HepG2 (cell line): ENCODE results near the gene CTF1. TPM values are rescaled to one million over a fixed set of nuclear protein-coding genes. Genes with fewer than 3 reads are reported as not detected.

Source experiments
- ATAC-seq: fragments of 200-7000 bp; cut with Tn5 transposase; 3 replicates; pipeline ENCODE4 v1.9.1; 2020; ENCODE audit warnings: mild to moderate bottlenecking, moderate library complexity
- BruUV-seq: library from RNA; stranded (reverse); fragments of 400-500 nt; replicated peaks from 2 replicates; lab custom pipeline; 2021; lab: Mats Ljungman, UMichigan
- CTCF ChIA-PET: fragments of 300-600 bp; formaldehyde crosslinking; extraction: SDS; loops from one replicate; lab custom pipeline; 2021; ENCODE audit warnings: low total read pairs, inconsistent platforms, low intra/inter-chr PET ratio; lab: Yijun Ruan, JAX
- POLR2A ChIA-PET: fragments of 350-600 bp; sonication (Branson Sonifier 250); formaldehyde crosslinking; loops from one replicate; lab custom pipeline; 2020; ENCODE audit warnings: antibody characterized with exemption, inconsistent platforms; lab: Yijun Ruan, JAX
- DNase-seq: peaks from one replicate; pipeline ENCODE4 v3.0.0-alpha.2; 2015; ENCODE audit warnings: low spot score
- FAIRE-seq: peaks from 3 replicates; lab custom pipeline; 2011; peaks lifted over from hg19 to GRCh38; lab: Jason Lieb, UNC
- H2AFZ ChIP-seq: one replicate; pipeline ENCODE4 v1.6.1; 2011; ENCODE audit warnings: low read length, inconsistent platforms
- H3K27ac ChIP-seq: fragments of 300-600 bp; 3 replicates; pipeline ENCODE4 v1.8.0; 2011; ENCODE audit warnings: mixed run types, mild to moderate bottlenecking, mixed read lengths, low read length, inconsistent platforms; ENCODE audit not compliant: insufficient read depth; ENCODE audit errors: extremely low read length
- H3K27me3 ChIP-seq, 2 experiments: fragments of 200-600 bp in 1 of 2; 2 replicates in 1 of 2; 3 replicates in 1 of 2; pipeline versions ENCODE4 v1.6.0 to v1.8.0; 2011; ENCODE audit warnings: low read length in 2 of 2, mild to moderate bottlenecking in 2 of 2, moderate library complexity in 2 of 2, inconsistent platforms in 1 of 2; ENCODE audit not compliant: insufficient read depth in 2 of 2, control insufficient read depth in 1 of 2
- H3K36me3 ChIP-seq, 2 experiments: fragments of 200-600 bp in 1 of 2; replicated peaks in 1 of 2; 2 replicates in 1 of 2; 3 replicates in 1 of 2; pipeline versions ENCODE4 v1.5.1 to v1.8.0; 2011; ENCODE audit warnings: low read length in 2 of 2, inconsistent platforms in 1 of 2; ENCODE audit not compliant: insufficient read depth in 2 of 2, control insufficient read depth in 1 of 2
- H3K4me1 ChIP-seq: 2 replicates; pipeline ENCODE4 v1.5.1; 2012; ENCODE audit warnings: low read length, inconsistent platforms; ENCODE audit not compliant: insufficient read depth
- H3K4me2 ChIP-seq: 2 replicates; pipeline ENCODE4 v1.6.0; 2011; ENCODE audit warnings: low read depth, low read length, inconsistent platforms
- H3K4me3 ChIP-seq, 3 experiments: fragments of 200-600 bp in 1 of 3; sonication (generic), shearing (Covaris generic) in 1 of 3; replicated peaks in 1 of 3; 2 replicates each; pipeline ENCODE4 v1.5.1; 2011 to 2016; ENCODE audit warnings: low read length in 3 of 3, inconsistent platforms in 2 of 3, low read depth in 2 of 3, mild to moderate bottlenecking in 2 of 3, control low read depth in 1 of 3, mixed read lengths in 1 of 3; ENCODE audit not compliant: insufficient read depth in 1 of 3
- H3K79me2 ChIP-seq: one replicate; pipeline ENCODE4 v1.6.1; 2011; ENCODE audit warnings: low read length, inconsistent platforms; ENCODE audit not compliant: insufficient read depth
- H3K9ac ChIP-seq: 2 replicates; pipeline ENCODE4 v1.6.0; 2011; ENCODE audit warnings: mild to moderate bottlenecking, low read depth, low read length, inconsistent platforms; ENCODE audit not compliant: insufficient read depth
- H3K9me3 ChIP-seq: 2 replicates; pipeline ENCODE4 v1.5.1; 2012; ENCODE audit warnings: mild to moderate bottlenecking, low read length
- H4K20me1 ChIP-seq: 2 replicates; pipeline ENCODE4 v1.6.0; 2011; ENCODE audit warnings: inconsistent platforms, mild to moderate bottlenecking, low read length, moderate library complexity; ENCODE audit not compliant: insufficient read depth
- ATM ChIP-seq: fragments of 450-650 bp; IDR thresholded peaks from 2 replicates; pipeline ENCODE4 v1.7.1; 2017; ENCODE audit warnings: mild to moderate bottlenecking, borderline replicate concordance
- SMAD3 ChIP-seq: sonication (generic); formaldehyde crosslinking; IDR thresholded peaks from 2 replicates; pipeline ENCODE4 v1.4.0; 2020; ENCODE audit warnings: missing genetic modification reagents
- SP140L ChIP-seq: sonication (generic); formaldehyde crosslinking; IDR thresholded peaks from 2 replicates; pipeline ENCODE4 v1.4.0; 2020; ENCODE audit warnings: missing genetic modification reagents, borderline replicate concordance
- TGIF2 ChIP-seq: IDR thresholded peaks from 2 replicates; pipeline ENCODE4 v1.6.1; 2016; ENCODE audit warnings: control low read depth, missing compliant biosample characterization
- ZFX ChIP-seq: sonication (generic); formaldehyde crosslinking; IDR thresholded peaks from 2 replicates; pipeline ENCODE4 v1.4.0; 2020; ENCODE audit warnings: mild to moderate bottlenecking, low read depth, missing genetic modification reagents, moderate library complexity
- WGBS: methylation state at CpG from one replicate; pipeline ENCODE4 v1.1.6; 2017; ENCODE audit warnings: low lambda C conversion rate; 5-methylcytosine and 5-hydroxymethylcytosine counted together
- in situ Hi-C: cut with HindIII; loops from 2 replicates; pipeline ENCODE4 v1.10.0; 2017; ENCODE audit warnings: low pct_unique_long_range_greater_than_20kb; ENCODE audit not compliant: extremely low pct_ligation_motif_present
- intact Hi-C: fragments of 100-400 bp; cut with micrococcal nuclease; formaldehyde crosslinking; loops from one replicate; pipeline ENCODE4 v1.10.0; 2022; ENCODE audit not compliant: unreplicated experiment
- polyA plus RNA-seq, 8 experiments: library from polyadenylated mRNA; depleted of rRNA in 3 of 8; stranded (reverse) in 7 of 8; unstranded in 1 of 8; fragments of >200 nt; fragmentation: Illumina TruSeq in 4 of 8; extraction: Trizol in 4 of 8; gene quantifications; 2 replicates each; pipeline versions ENCODE4 v1.2.1 to v1.2.3, GENCODE V29; 2011 to 2016; ENCODE audit warnings: low read depth in 4 of 8, missing spikeins in 1 of 8, mixed read lengths in 1 of 8; ENCODE audit not compliant: insufficient read depth in 1 of 8
- total RNA-seq, 5 experiments: library from RNA; depleted of rRNA; stranded (reverse); fragments of >200 nt; fragmentation: Illumina TruSeq; extraction: Trizol; gene quantifications; 2 replicates each; pipeline ENCODE4 v1.2.3, GENCODE V29; 2016; ENCODE audit warnings: low read depth in 1 of 5
- TF ChIP-seq, protein P1 (sequence below): sonication (generic); formaldehyde crosslinking; IDR thresholded peaks from 2 replicates; pipeline ENCODE4 v1.4.0; 2020; ENCODE audit warnings: mild to moderate bottlenecking, missing genetic modification reagents
- TF ChIP-seq, protein P2 (sequence below): sonication (generic); formaldehyde crosslinking; IDR thresholded peaks from 2 replicates; pipeline ENCODE4 v1.8.0; 2022; ENCODE audit warnings: mild to moderate bottlenecking, missing genetic modification reagents
- TF ChIP-seq, protein P3 (sequence below): IDR thresholded peaks from 2 replicates; pipeline ENCODE4 v1.6.1; 2016; ENCODE audit warnings: missing biosample characterization, missing genetic modification reagents, low read depth
- TF ChIP-seq, protein P4 (sequence below): sonication (generic); formaldehyde crosslinking; IDR thresholded peaks from 2 replicates; pipeline ENCODE4 v1.5.0; 2020; ENCODE audit warnings: mild to moderate bottlenecking, missing genetic modification reagents, borderline replicate concordance

CTF1 gene
- total and polyA plus RNA-seq, 2 of the 13 experiments (the other 11 are each of a cell fraction or from before 2014, with no cell fraction given) = 0.13 to 1.8 TPM

DNA sequence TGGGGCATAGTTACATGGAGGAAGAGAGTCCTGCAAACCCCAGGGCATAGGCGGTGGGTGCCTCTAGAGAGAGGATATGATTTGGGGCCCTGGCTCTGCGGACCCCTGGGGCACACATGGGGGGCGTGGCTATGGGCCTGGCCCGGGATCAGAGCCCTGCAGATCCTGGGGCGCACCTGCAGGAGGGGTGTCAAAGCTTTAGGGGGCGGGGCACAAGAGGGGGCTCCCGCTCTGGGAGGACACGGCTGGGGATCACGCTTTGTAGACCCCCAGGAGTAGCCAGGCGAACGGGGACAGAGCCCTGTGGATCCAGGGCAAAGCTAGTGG, 3.0 kb upstream of the CTF1 start (continued):
- TF ChIP-seq SMAD3 (CRISPR knock-in tag) = no peak; the same call in 1 of the 2 replicates

DNA sequence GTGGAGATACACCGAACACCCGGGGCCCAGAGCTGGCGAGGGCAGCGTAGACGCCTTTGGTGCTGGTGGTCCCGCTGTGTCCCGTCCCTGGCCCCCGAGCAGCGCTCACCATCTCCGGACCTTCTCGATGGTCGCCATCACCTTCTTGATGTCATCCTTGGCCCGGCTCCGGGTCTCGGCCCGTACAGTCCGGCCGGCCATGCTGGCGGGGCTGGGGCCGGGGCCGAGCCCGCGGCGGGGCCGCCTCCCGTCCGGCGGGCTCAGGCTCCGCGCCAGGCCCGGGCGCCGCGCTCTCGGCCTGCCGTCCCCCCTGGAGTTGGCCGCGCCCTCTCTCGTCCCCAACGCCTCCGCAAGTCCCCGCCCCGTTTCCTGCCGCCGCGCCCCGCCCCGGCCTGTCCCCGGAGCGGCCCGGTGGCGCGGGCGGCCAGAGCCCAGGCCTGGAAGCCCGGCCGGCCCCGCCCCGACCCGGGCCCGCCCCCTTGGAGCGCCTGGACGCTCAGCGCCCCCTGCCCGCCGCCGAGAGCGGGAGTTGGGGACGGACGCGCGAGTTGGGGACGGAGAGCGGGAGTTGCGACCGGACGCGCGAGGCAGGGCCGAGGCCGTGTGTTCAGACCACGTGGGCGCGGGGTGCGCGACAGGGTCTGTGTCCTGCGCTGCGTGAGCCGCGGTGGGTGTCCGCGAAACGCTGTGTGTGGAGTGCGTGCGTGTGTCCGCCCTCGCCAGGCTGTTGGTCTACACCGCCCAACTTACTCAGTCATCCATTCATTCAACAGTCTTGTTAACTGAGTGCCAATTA, 2.5 kb upstream of the CTF1 start, which contains the start of gene BCL7C:
TSS of gene BCL7C (minus strand) at position 334 of the 796 bp plus-strand sequence. CDS start at position 201, 133 bp downstream.
- peak within 1 kb of the TSS; percentile 97 for H3K4me2 ChIP-seq
- peak; percentile 82 for ATAC-seq
- peak within 1 kb of the TSS; percentile 72 to 100 (median 84) for H3K4me3 ChIP-seq
- peaks cover 8% of the 10 kb centered on the region for H3K79me2 ChIP-seq
- intact Hi-C loops = loop anchor here (2.0 kb wide), 1 partner anchor 49 kb away; no protein-coding TSS in a partner anchor
- no peaks in the 10 kb centered on the region for H4K20me1 ChIP-seq
- no peak for FAIRE-seq
- peak within 1 kb of the TSS; percentile 65 for H3K27ac ChIP-seq
- H3K9ac ChIP-seq = peak within 1 kb of the TSS; percentile 99
- ChIA-PET POLR2A (interaction anchor here (0.8 to 1.9 kb wide), 4 partner anchors 8 to 146 kb away, joined by 3 to 8 read pairs (median 7); partner anchors contain the start of gene PHKG2), CTCF (interaction anchor here (2.0 kb wide), 1 partner anchor 49 kb away, joined by 10 read pairs; no protein-coding TSS in a partner anchor)
- H3K36me3 ChIP-seq = peaks cover 4 to 5% of the 10 kb centered on the region in 2 experiments; a peak in 4 of 5 replicates
- peak; percentile 90 for DNase-seq
- in situ Hi-C loops = loop anchor here (10.0 kb wide), 1 partner anchor 49 kb away; no protein-coding TSS in a partner anchor
- H3K27me3 ChIP-seq = no peaks in the 10 kb centered on the region
- 9% methylated on average over 32 of the region's 97 CpGs for WGBS
- no peaks in the 10 kb centered on the region for H3K9me3 ChIP-seq
- BruUV-seq = TSS peak; percentile 54
- H3K4me1 ChIP-seq = peaks cover 56% of the 10 kb centered on the region
- H2AFZ ChIP-seq = no peak within 1 kb of the TSS
- TF ChIP-seq ATM = no peak
- TF ChIP-seq, protein P1, sequence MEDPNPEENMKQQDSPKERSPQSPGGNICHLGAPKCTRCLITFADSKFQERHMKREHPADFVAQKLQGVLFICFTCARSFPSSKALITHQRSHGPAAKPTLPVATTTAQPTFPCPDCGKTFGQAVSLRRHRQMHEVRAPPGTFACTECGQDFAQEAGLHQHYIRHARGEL (CRISPR knock-in tag) = peak; percentile 94
- TF ChIP-seq, protein P2, sequence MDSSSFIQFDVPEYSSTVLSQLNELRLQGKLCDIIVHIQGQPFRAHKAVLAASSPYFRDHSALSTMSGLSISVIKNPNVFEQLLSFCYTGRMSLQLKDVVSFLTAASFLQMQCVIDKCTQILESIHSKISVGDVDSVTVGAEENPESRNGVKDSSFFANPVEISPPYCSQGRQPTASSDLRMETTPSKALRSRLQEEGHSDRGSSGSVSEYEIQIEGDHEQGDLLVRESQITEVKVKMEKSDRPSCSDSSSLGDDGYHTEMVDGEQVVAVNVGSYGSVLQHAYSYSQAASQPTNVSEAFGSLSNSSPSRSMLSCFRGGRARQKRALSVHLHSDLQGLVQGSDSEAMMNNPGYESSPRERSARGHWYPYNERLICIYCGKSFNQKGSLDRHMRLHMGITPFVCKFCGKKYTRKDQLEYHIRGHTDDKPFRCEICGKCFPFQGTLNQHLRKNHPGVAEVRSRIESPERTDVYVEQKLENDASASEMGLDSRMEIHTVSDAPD (CRISPR knock-in tag) = no peak; the same call in 1 of the 2 replicates
- TF ChIP-seq, protein P3, sequence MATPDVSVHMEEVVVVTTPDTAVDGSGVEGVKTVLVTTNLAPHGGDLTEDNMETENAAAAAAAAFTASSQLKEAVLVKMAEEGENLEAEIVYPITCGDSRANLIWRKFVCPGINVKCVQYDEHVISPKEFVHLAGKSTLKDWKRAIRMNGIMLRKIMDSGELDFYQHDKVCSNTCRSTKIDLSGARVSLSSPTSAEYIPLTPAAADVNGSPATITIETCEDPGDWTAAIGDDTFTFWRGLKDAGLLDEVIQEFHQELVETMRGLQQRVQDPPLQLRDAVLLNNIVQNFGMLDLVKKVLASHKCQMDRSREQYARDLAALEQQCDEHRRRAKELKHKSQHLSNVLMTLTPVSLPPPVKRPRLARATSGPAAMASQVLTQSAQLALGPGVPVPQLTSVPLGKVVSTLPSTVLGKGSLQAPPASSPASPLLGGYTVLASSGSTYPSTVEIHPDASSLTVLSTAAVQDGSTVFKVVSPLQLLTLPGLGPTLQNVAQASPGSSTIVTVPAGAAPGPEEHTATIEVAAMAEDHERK (CRISPR knock-in tag) = no peak
- TF ChIP-seq, protein P4, sequence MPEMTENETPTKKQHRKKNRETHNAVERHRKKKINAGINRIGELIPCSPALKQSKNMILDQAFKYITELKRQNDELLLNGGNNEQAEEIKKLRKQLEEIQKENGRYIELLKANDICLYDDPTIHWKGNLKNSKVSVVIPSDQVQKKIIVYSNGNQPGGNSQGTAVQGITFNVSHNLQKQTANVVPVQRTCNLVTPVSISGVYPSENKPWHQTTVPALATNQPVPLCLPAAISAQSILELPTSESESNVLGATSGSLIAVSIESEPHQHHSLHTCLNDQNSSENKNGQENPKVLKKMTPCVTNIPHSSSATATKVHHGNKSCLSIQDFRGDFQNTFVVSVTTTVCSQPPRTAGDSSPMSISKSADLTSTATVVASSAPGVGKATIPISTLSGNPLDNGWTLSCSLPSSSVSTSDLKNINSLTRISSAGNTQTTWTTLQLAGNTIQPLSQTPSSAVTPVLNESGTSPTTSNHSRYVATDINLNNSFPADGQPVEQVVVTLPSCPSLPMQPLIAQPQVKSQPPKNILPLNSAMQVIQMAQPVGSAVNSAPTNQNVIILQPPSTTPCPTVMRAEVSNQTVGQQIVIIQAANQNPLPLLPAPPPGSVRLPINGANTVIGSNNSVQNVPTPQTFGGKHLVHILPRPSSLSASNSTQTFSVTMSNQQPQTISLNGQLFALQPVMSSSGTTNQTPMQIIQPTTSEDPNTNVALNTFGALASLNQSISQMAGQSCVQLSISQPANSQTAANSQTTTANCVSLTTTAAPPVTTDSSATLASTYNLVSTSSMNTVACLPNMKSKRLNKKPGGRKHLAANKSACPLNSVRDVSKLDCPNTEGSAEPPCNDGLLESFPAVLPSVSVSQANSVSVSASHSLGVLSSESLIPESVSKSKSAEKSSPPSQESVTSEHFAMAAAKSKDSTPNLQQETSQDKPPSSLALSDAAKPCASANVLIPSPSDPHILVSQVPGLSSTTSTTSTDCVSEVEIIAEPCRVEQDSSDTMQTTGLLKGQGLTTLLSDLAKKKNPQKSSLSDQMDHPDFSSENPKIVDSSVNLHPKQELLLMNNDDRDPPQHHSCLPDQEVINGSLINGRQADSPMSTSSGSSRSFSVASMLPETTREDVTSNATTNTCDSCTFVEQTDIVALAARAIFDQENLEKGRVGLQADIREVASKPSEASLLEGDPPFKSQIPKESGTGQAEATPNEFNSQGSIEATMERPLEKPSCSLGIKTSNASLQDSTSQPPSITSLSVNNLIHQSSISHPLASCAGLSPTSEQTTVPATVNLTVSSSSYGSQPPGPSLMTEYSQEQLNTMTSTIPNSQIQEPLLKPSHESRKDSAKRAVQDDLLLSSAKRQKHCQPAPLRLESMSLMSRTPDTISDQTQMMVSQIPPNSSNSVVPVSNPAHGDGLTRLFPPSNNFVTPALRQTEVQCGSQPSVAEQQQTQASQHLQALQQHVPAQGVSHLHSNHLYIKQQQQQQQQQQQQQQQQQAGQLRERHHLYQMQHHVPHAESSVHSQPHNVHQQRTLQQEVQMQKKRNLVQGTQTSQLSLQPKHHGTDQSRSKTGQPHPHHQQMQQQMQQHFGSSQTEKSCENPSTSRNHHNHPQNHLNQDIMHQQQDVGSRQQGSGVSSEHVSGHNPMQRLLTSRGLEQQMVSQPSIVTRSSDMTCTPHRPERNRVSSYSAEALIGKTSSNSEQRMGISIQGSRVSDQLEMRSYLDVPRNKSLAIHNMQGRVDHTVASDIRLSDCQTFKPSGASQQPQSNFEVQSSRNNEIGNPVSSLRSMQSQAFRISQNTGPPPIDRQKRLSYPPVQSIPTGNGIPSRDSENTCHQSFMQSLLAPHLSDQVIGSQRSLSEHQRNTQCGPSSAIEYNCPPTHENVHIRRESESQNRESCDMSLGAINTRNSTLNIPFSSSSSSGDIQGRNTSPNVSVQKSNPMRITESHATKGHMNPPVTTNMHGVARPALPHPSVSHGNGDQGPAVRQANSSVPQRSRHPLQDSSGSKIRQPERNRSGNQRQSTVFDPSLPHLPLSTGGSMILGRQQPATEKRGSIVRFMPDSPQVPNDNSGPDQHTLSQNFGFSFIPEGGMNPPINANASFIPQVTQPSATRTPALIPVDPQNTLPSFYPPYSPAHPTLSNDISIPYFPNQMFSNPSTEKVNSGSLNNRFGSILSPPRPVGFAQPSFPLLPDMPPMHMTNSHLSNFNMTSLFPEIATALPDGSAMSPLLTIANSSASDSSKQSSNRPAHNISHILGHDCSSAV = no peak
- TF ChIP-seq TGIF2 (CRISPR knock-in tag) = peak; percentile 82; the same call in 1 of the 2 replicates
- TF ChIP-seq SP140L (CRISPR knock-in tag) = no peak
- peak; percentile 89 for TF ChIP-seq ZFX
